IPS-15b (cell line): ENCODE results near the gene SGPP1.

Source experiments
- H3K27me3 ChIP-seq: one replicate; pipeline ENCODE4 v1.6.1; 2013; ENCODE audit warnings: low read length; ENCODE audit not compliant: control insufficient read depth, insufficient read depth
- H3K36me3 ChIP-seq: one replicate; pipeline ENCODE4 v1.6.1; 2013; ENCODE audit warnings: low read length; ENCODE audit not compliant: control insufficient read depth, insufficient read depth
- H3K4me1 ChIP-seq: one replicate; pipeline ENCODE4 v1.6.1; 2013; ENCODE audit warnings: mild to moderate bottlenecking, low read length; ENCODE audit not compliant: control insufficient read depth, insufficient read depth
- H3K4me3 ChIP-seq: one replicate; pipeline ENCODE4 v1.5.1; 2013; ENCODE audit warnings: low read depth, low read length
- H3K9ac ChIP-seq: one replicate; pipeline ENCODE4 v1.6.1; 2013; ENCODE audit warnings: low read depth, mild to moderate bottlenecking, low read length
- H3K9me3 ChIP-seq: one replicate; pipeline ENCODE4 v1.6.1; 2013; ENCODE audit warnings: mild to moderate bottlenecking, low read length; ENCODE audit not compliant: control insufficient read depth, insufficient read depth

The SGPP1 gene

GRCh38 chr14:63727736-63728728 is at the start of gene SGPP1:
Gene SGPP1 (minus strand): TSS chr14:63728065. CDS start chr14:63727944, 121 bp downstream.
- peak within 1 kb of the TSS; percentile 92 for H3K4me3 ChIP-seq
- H3K27me3 ChIP-seq, result peaks cover 29% of the 10 kb centered on the region

GRCh38 chr14:63777024-63777423 is 49.2 kb upstream of the SGPP1 start:
- Histone ChIP-seq H3K36me3 (no peaks in the 10 kb centered on the region), H3K4me3 (no peak overlapping the region), H3K27me3 (no peaks in the 10 kb centered on the region), H3K9ac (no peak overlapping the region), H3K9me3 (no peaks in the 10 kb centered on the region), H3K4me1 (no peaks in the 10 kb centered on the region)

More at GRCh38 chr14:63727736-63728728, at the start of gene SGPP1:
- no peaks in the 10 kb centered on the region for H3K9me3 ChIP-seq
- no peaks in the 10 kb centered on the region for H3K36me3 ChIP-seq
- peak within 1 kb of the TSS; percentile 54 for H3K9ac ChIP-seq
- H3K4me1 ChIP-seq, result peaks cover 7% of the 10 kb centered on the region

GRCh38 chr14:63773504-63773903 is 45.6 kb upstream of the SGPP1 start:
- no peak overlapping the region for H3K4me3 ChIP-seq
- no peak overlapping the region for H3K9ac ChIP-seq
- H3K27me3 ChIP-seq, result no peaks in the 10 kb centered on the region
- no peaks in the 10 kb centered on the region for H3K36me3 ChIP-seq
- no peaks in the 10 kb centered on the region for H3K9me3 ChIP-seq
- H3K4me1 ChIP-seq, result no peaks in the 10 kb centered on the region

- H3K36me3 ChIP-seq, result no peaks in the 10 kb centered on the region
- no peaks in the 10 kb centered on the region for H3K4me1 ChIP-seq
- no peaks in the 10 kb centered on the region for H3K9me3 ChIP-seq
- no peak overlapping the region for H3K4me3 ChIP-seq
- no peaks in the 10 kb centered on the region for H3K27me3 ChIP-seq
- no peak overlapping the region for H3K9ac ChIP-seq
These were observed 42.4 kb upstream of the SGPP1 start for GRCh38 chr14:63770187-63770807.

GRCh38 chr14:63766611-63767010 is 38.7 kb upstream of the SGPP1 start:
- Histone ChIP-seq H3K9me3 (no peaks in the 10 kb centered on the region), H3K27me3 (no peaks in the 10 kb centered on the region), H3K4me3 (no peak overlapping the region), H3K4me1 (no peaks in the 10 kb centered on the region), H3K9ac (no peak overlapping the region), H3K36me3 (no peaks in the 10 kb centered on the region)

- no peak overlapping the region for H3K9ac ChIP-seq
- no peaks in the 10 kb centered on the region for H3K27me3 ChIP-seq
- H3K4me1 ChIP-seq, result no peaks in the 10 kb centered on the region
- H3K9me3 ChIP-seq, result no peaks in the 10 kb centered on the region
- H3K36me3 ChIP-seq, result no peaks in the 10 kb centered on the region
- no peak overlapping the region for H3K4me3 ChIP-seq
These were observed 36.8 kb upstream of the SGPP1 start for GRCh38 chr14:63764620-63765139.

- Histone ChIP-seq H3K4me3 (no peak overlapping the region), H3K4me1 (no peaks in the 10 kb centered on the region), H3K27me3 (no peaks in the 10 kb centered on the region), H3K36me3 (no peaks in the 10 kb centered on the region), H3K9me3 (no peaks in the 10 kb centered on the region), H3K9ac (no peak overlapping the region)
These were observed 36.2 kb upstream of the SGPP1 start for GRCh38 chr14:63764103-63764502.

GRCh38 chr14:63761351-63762117 is 33.7 kb upstream of the SGPP1 start:
- no peaks in the 10 kb centered on the region for H3K9me3 ChIP-seq
- no peaks in the 10 kb centered on the region for H3K4me1 ChIP-seq
- no peak overlapping the region for H3K9ac ChIP-seq
- H3K4me3 ChIP-seq, result no peak overlapping the region
- H3K36me3 ChIP-seq, result no peaks in the 10 kb centered on the region
- no peaks in the 10 kb centered on the region for H3K27me3 ChIP-seq

- no peak overlapping the region for H3K9ac ChIP-seq
These were observed 32.1 kb upstream of the SGPP1 start for GRCh38 chr14:63760014-63760413.

GRCh38 chr14:63759456-63759855 is 31.6 kb upstream of the SGPP1 start:
- no peaks in the 10 kb centered on the region for H3K9me3 ChIP-seq
- H3K36me3 ChIP-seq, result no peaks in the 10 kb centered on the region
- H3K9ac ChIP-seq, result no peak overlapping the region
- H3K4me3 ChIP-seq, result no peak overlapping the region
- H3K4me1 ChIP-seq, result no peaks in the 10 kb centered on the region
- H3K27me3 ChIP-seq, result no peaks in the 10 kb centered on the region

More at GRCh38 chr14:63760014-63760413, 32.1 kb upstream of the SGPP1 start:
- Histone ChIP-seq H3K9me3 (no peaks in the 10 kb centered on the region), H3K4me1 (no peaks in the 10 kb centered on the region), H3K4me3 (no peak overlapping the region), H3K27me3 (no peaks in the 10 kb centered on the region), H3K36me3 (no peaks in the 10 kb centered on the region)

GRCh38 chr14:63757211-63757610 is 29.3 kb upstream of the SGPP1 start:
- H3K4me3 ChIP-seq, result no peak overlapping the region
- no peaks in the 10 kb centered on the region for H3K36me3 ChIP-seq

More at GRCh38 chr14:63757211-63757610, 29.3 kb upstream of the SGPP1 start:
- H3K27me3 ChIP-seq, result no peaks in the 10 kb centered on the region
- H3K9ac ChIP-seq, result no peak overlapping the region
- H3K4me1 ChIP-seq, result no peaks in the 10 kb centered on the region
- no peaks in the 10 kb centered on the region for H3K9me3 ChIP-seq
